Activated CD8-positive, alpha-beta T cell treated with anti-CD3 and anti-CD28 coated beads, Interleukin-2, amount 10 ng/mL, durations not matched to agents 7 days and 5 days (primary cell): ENCODE measurements around the gene RAF1. TPM values are rescaled to one million over a fixed set of nuclear protein-coding genes. Genes with fewer than 3 reads are reported as not detected.
A peak's percentile ranks its signal among the peaks of the same experiment; 100 is the strongest.

Experiments used
- ATAC-seq: fragments of 150-1000 bp; cut with Tn5 transposase; one replicate; pipeline ENCODE4 v1.10.0; 2021; ENCODE audit warnings: moderate library complexity
- CTCF ChIA-PET: fragments of 350-600 bp; sonication (Branson Sonifier 250); formaldehyde crosslinking; loops from one replicate; lab custom pipeline; 2021; ENCODE audit warnings: antibody characterized with exemption; lab: Charles Lee
- POLR2A ChIA-PET: fragments of 350-600 bp; sonication (Branson Sonifier 250); formaldehyde crosslinking; loops from one replicate; lab custom pipeline; 2021; ENCODE audit warnings: antibody characterized with exemption; lab: Charles Lee
- DNase-seq: peaks from one replicate; pipeline ENCODE4 v3.0.0-alpha.2; 2020
- H3K27ac Mint-ChIP-seq: one replicate; pipeline ENCODE4 v1.8.0; 2021; ENCODE audit warnings: mild to moderate bottlenecking, mixed read lengths
- H3K27me3 Mint-ChIP-seq: one replicate; pipeline ENCODE4 v1.8.0; 2021; ENCODE audit warnings: low read depth, mixed read lengths
- H3K36me3 Mint-ChIP-seq: one replicate; pipeline ENCODE4 v1.8.0; 2021; ENCODE audit warnings: low read depth, mixed read lengths
- H3K4me1 Mint-ChIP-seq: one replicate; pipeline ENCODE4 v1.8.0; 2021; ENCODE audit warnings: low read depth, mixed read lengths
- H3K4me3 Mint-ChIP-seq: one replicate; pipeline ENCODE4 v1.8.0; 2021; ENCODE audit warnings: mild to moderate bottlenecking, mixed read lengths
- H3K9me3 Mint-ChIP-seq: one replicate; pipeline ENCODE4 v1.8.0; 2022; ENCODE audit warnings: mixed read lengths; ENCODE audit not compliant: insufficient read depth
- total RNA-seq, 2 experiments: library from RNA; stranded (reverse); gene quantifications; one replicate each; pipeline ENCODE4 v1.2.3, GENCODE V29; 2021

Gene RAF1
- total RNA-seq, 2 experiments from 2014 or later: 86.5 to 91.6 TPM

- no peak overlapping the region for H3K4me3 Mint-ChIP-seq
- DNase-seq (no peak), ATAC-seq (no peak)
- peaks cover 68% of the 10 kb centered on the region for H3K36me3 Mint-ChIP-seq
- H3K27ac Mint-ChIP-seq: peak overlapping the region; percentile 55
- no peaks in the 10 kb centered on the region for H3K27me3 Mint-ChIP-seq
- no peaks in the 10 kb centered on the region for H3K9me3 Mint-ChIP-seq
- POLR2A ChIA-PET: no interaction called here
- CTCF ChIA-PET: interaction anchor here (1.5 to 1.9 kb wide), 2 partner anchors 9 to 11 kb away, joined by 4 to 5 read pairs; no protein-coding TSS in a partner anchor
- H3K4me1 Mint-ChIP-seq: no peaks in the 10 kb centered on the region
Observed at GRCh38 chr3:12588039-12589009, 75.6 kb downstream of the RAF1 start.

GRCh38 chr3:12586403-12586802, 77.5 kb downstream of the RAF1 start:
- H3K36me3 Mint-ChIP-seq: peaks cover 66% of the 10 kb centered on the region
- no peaks in the 10 kb centered on the region for H3K9me3 Mint-ChIP-seq
- ATAC-seq (no peak), DNase-seq (no peak)
- H3K4me3 Mint-ChIP-seq: no peak overlapping the region
- no peaks in the 10 kb centered on the region for H3K4me1 Mint-ChIP-seq
- ChIA-PET POLR2A (no interaction called here), CTCF (interaction anchor here (1.9 kb wide), 1 partner anchor 9 kb away, joined by 5 read pairs; no protein-coding TSS in a partner anchor)
- H3K27me3 Mint-ChIP-seq: no peaks in the 10 kb centered on the region
- H3K27ac Mint-ChIP-seq: no peak overlapping the region

- Mint-ChIP-seq H3K27me3 (no peaks in the 10 kb centered on the region), H3K36me3 (peaks cover 66% of the 10 kb centered on the region), H3K9me3 (no peaks in the 10 kb centered on the region), H3K4me1 (no peaks in the 10 kb centered on the region), H3K27ac (no peak overlapping the region), H3K4me3 (no peak overlapping the region)
- DNase-seq (no peak), ATAC-seq (no peak)
- CTCF ChIA-PET: no interaction called here
- POLR2A ChIA-PET: no interaction called here
Observed at GRCh38 chr3:12585970-12586369, 77.9 kb downstream of the RAF1 start.

GRCh38 chr3:12585181-12585580, 78.7 kb downstream of the RAF1 start:
- ATAC-seq: no peak
- no peaks in the 10 kb centered on the region for H3K9me3 Mint-ChIP-seq
- ChIA-PET POLR2A (no interaction called here), CTCF (no interaction called here)
- H3K27me3 Mint-ChIP-seq: no peaks in the 10 kb centered on the region
- no peak for DNase-seq
- H3K4me1 Mint-ChIP-seq: no peaks in the 10 kb centered on the region
- H3K27ac Mint-ChIP-seq: no peak overlapping the region
- peaks cover 64% of the 10 kb centered on the region for H3K36me3 Mint-ChIP-seq
- no peak overlapping the region for H3K4me3 Mint-ChIP-seq

GRCh38 chr3:12584083-12584482, 79.8 kb downstream of the RAF1 start:
- DNase-seq (no peak), ATAC-seq (no peak)
- H3K4me1 Mint-ChIP-seq: no peaks in the 10 kb centered on the region
- H3K27me3 Mint-ChIP-seq: no peaks in the 10 kb centered on the region
- H3K9me3 Mint-ChIP-seq: no peaks in the 10 kb centered on the region
- ChIA-PET POLR2A (interaction anchor here (0.7 kb wide), 1 partner anchor 12 kb away, joined by 4 read pairs; no protein-coding TSS in a partner anchor), CTCF (no interaction called here)
- H3K27ac Mint-ChIP-seq: no peak overlapping the region
- peaks cover 69% of the 10 kb centered on the region for H3K36me3 Mint-ChIP-seq
- H3K4me3 Mint-ChIP-seq: no peak overlapping the region

- no peak overlapping the region for H3K27ac Mint-ChIP-seq
- H3K4me1 Mint-ChIP-seq: no peaks in the 10 kb centered on the region
- H3K4me3 Mint-ChIP-seq: no peak overlapping the region
- peaks cover 67% of the 10 kb centered on the region for H3K36me3 Mint-ChIP-seq
- no peaks in the 10 kb centered on the region for H3K9me3 Mint-ChIP-seq
- ATAC-seq: no peak
- ChIA-PET POLR2A (interaction anchor here (0.7 kb wide), 1 partner anchor 13 kb away, joined by 4 read pairs; no protein-coding TSS in a partner anchor), CTCF (interaction anchor here (1.4 kb wide), 1 partner anchor 38 kb away, joined by 3 read pairs; the partner anchor contains the start of gene MKRN2OS)
- DNase-seq: no peak
- no peaks in the 10 kb centered on the region for H3K27me3 Mint-ChIP-seq
Observed at GRCh38 chr3:12583280-12583679, 80.6 kb downstream of the RAF1 start.

- H3K27ac Mint-ChIP-seq: no peak overlapping the region
Observed at GRCh38 chr3:12582730-12583129, 81.2 kb downstream of the RAF1 start.

GRCh38 chr3:12579905-12580304, 84.0 kb downstream of the RAF1 start:
- Mint-ChIP-seq H3K4me3 (no peak overlapping the region), H3K4me1 (no peaks in the 10 kb centered on the region), H3K9me3 (no peaks in the 10 kb centered on the region), H3K27me3 (no peaks in the 10 kb centered on the region), H3K27ac (no peak overlapping the region), H3K36me3 (peaks cover 74% of the 10 kb centered on the region)
- no peak for ATAC-seq
- ChIA-PET CTCF (no interaction called here), POLR2A (no interaction called here)
- no peak for DNase-seq

More at GRCh38 chr3:12582730-12583129, 81.2 kb downstream of the RAF1 start:
- POLR2A ChIA-PET: no interaction called here
- CTCF ChIA-PET: interaction anchor here (1.0 to 1.4 kb wide), 2 partner anchors 37 to 80 kb away, joined by 3 read pairs; partner anchors contain the start of gene MKRN2OS
- Mint-ChIP-seq H3K36me3 (peaks cover 66% of the 10 kb centered on the region), H3K27me3 (no peaks in the 10 kb centered on the region), H3K4me1 (no peaks in the 10 kb centered on the region), H3K9me3 (no peaks in the 10 kb centered on the region), H3K4me3 (no peak overlapping the region)
- no peak for ATAC-seq
- DNase-seq: no peak

- H3K27me3 Mint-ChIP-seq: no peaks in the 10 kb centered on the region
- H3K4me1 Mint-ChIP-seq: no peaks in the 10 kb centered on the region
- DNase-seq: no peak
- no peak overlapping the region for H3K4me3 Mint-ChIP-seq
- CTCF ChIA-PET: interaction anchor here (0.9 to 1.4 kb wide), 3 partner anchors 9 to 38 kb away, joined by 3 to 4 read pairs (median 3); no protein-coding TSS in a partner anchor
- H3K36me3 Mint-ChIP-seq: peaks cover 74% of the 10 kb centered on the region
- H3K27ac Mint-ChIP-seq: no peak overlapping the region
- ATAC-seq: no peak
- no peaks in the 10 kb centered on the region for H3K9me3 Mint-ChIP-seq
- POLR2A ChIA-PET: interaction anchor here (0.7 kb wide), 1 partner anchor 742 kb away, joined by 3 read pairs; no protein-coding TSS in a partner anchor
Observed at GRCh38 chr3:12579456-12579855, 84.5 kb downstream of the RAF1 start.

- CTCF ChIA-PET: interaction anchor here (0.6 to 1.4 kb wide), 5 partner anchors 10 to 141 kb away, joined by 3 to 4 read pairs (median 3); no protein-coding TSS in a partner anchor
- ATAC-seq: no peak
- Mint-ChIP-seq H3K4me3 (no peak overlapping the region), H3K27ac (no peak overlapping the region), H3K36me3 (peaks cover 73% of the 10 kb centered on the region), H3K4me1 (no peaks in the 10 kb centered on the region), H3K9me3 (no peaks in the 10 kb centered on the region), H3K27me3 (no peaks in the 10 kb centered on the region)
- POLR2A ChIA-PET: interaction anchor here (0.7 kb wide), 1 partner anchor 741 kb away, joined by 3 read pairs; no protein-coding TSS in a partner anchor
- no peak for DNase-seq
Observed at GRCh38 chr3:12578742-12579141, 85.2 kb downstream of the RAF1 start.

- H3K4me3 Mint-ChIP-seq: no peak overlapping the region
- ChIA-PET CTCF (interaction anchor here (1.4 to 1.6 kb wide), 2 partner anchors 10 to 142 kb away, joined by 4 to 5 read pairs; no protein-coding TSS in a partner anchor), POLR2A (no interaction called here)
- DNase-seq: no peak
- no peaks in the 10 kb centered on the region for H3K9me3 Mint-ChIP-seq
- H3K4me1 Mint-ChIP-seq: no peaks in the 10 kb centered on the region
- peaks cover 72% of the 10 kb centered on the region for H3K36me3 Mint-ChIP-seq
- no peaks in the 10 kb centered on the region for H3K27me3 Mint-ChIP-seq
- no peak overlapping the region for H3K27ac Mint-ChIP-seq
- ATAC-seq: no peak
Observed at GRCh38 chr3:12577379-12577778, 86.5 kb downstream of the RAF1 start.
